PC-9 (cell line): ENCODE measurements around the gene FOXP1. TPM values are rescaled to one million over a fixed set of nuclear protein-coding genes. Genes with fewer than 3 reads are reported as not detected.

Experiments used
- BruUV-seq: library from RNA; stranded (reverse); fragments of 400-500 nt; replicated peaks from 2 replicates; lab custom pipeline; 2021; lab: Mats Ljungman, UMichigan
- CTCF ChIA-PET: fragments of 300-600 bp; sonication (Branson Sonifier 250); formaldehyde crosslinking; loops from one replicate; lab custom pipeline; 2022; ENCODE audit warnings: antibody characterized with exemption; lab: Charles Lee
- POLR2A ChIA-PET: fragments of 300-600 bp; sonication (Branson Sonifier 250); formaldehyde crosslinking; loops from one replicate; lab custom pipeline; 2022; ENCODE audit warnings: antibody characterized with exemption; ENCODE audit not compliant: unreplicated experiment; lab: Charles Lee
- DNase-seq, 2 experiments: peaks; one replicate each; pipeline versions ENCODE4 v3.0.0 to v3.0.0-alpha.2; 2015 to 2022; ENCODE audit warnings: mixed read lengths in 1 of 2
- H2AFZ ChIP-seq: fragments of 200-600 bp; sonication (generic); 2 replicates; pipeline ENCODE4 v1.8.1; 2017; ENCODE audit warnings: antibody characterized with exemption
- H3F3A ChIP-seq: fragments of 200-600 bp; sonication (generic); 2 replicates; pipeline ENCODE4 v1.8.1; 2017; ENCODE audit warnings: antibody characterized with exemption, mild to moderate bottlenecking, low read depth; ENCODE audit not compliant: insufficient read depth
- H3K27ac ChIP-seq: fragments of 200-600 bp; sonication (generic); 2 replicates; pipeline ENCODE4 v1.6.1; 2016; ENCODE audit warnings: mixed run types
- H3K27me3 ChIP-seq: fragments of 200-600 bp; sonication (generic); 2 replicates; pipeline ENCODE4 v1.6.1; 2016; ENCODE audit warnings: low read depth, mixed run types; ENCODE audit not compliant: insufficient read depth
- H3K36me3 ChIP-seq: fragments of 200-600 bp; sonication (generic); 2 replicates; pipeline ENCODE4 v1.6.1; 2016; ENCODE audit warnings: low read depth, mixed run types
- H3K4me1 ChIP-seq: fragments of 200-600 bp; sonication (generic); replicated peaks from 2 replicates; pipeline ENCODE4 v1.6.1; 2016; ENCODE audit warnings: mixed run types; ENCODE audit not compliant: insufficient read depth
- H3K4me2 ChIP-seq: fragments of 200-600 bp; sonication (generic); 2 replicates; pipeline ENCODE4 v1.6.1; 2017; ENCODE audit warnings: mixed run types
- H3K4me3 ChIP-seq: fragments of 200-600 bp; sonication (generic); 2 replicates; pipeline ENCODE4 v1.6.1; 2016; ENCODE audit warnings: mixed run types
- H3K79me2 ChIP-seq: fragments of 200-600 bp; sonication (generic); 2 replicates; pipeline ENCODE4 v1.6.1; 2017; ENCODE audit warnings: low read depth, mixed run types
- H3K9me2 ChIP-seq: fragments of 200-600 bp; sonication (generic); 2 replicates; pipeline ENCODE4 v1.8.1; 2017; ENCODE audit warnings: mild to moderate bottlenecking; ENCODE audit not compliant: insufficient read depth
- H3K9me3 ChIP-seq: fragments of 200-600 bp; sonication (generic); 2 replicates; pipeline ENCODE4 v1.8.1; 2016; ENCODE audit warnings: low read depth; ENCODE audit not compliant: insufficient read depth
- H4K20me1 ChIP-seq: fragments of 200-600 bp; sonication (generic); 2 replicates; pipeline ENCODE4 v1.8.1; 2017; ENCODE audit not compliant: insufficient read depth
- EZH2 ChIP-seq: fragments of 200-600 bp; sonication (generic); IDR thresholded peaks from 2 replicates; pipeline ENCODE4 v1.8.0; 2017; ENCODE audit warnings: antibody characterized with exemption, low read depth
- intact Hi-C: fragments of 100-400 bp; cut with micrococcal nuclease; formaldehyde crosslinking; loops from one replicate; pipeline ENCODE4 v1.10.0; 2022; ENCODE audit not compliant: unreplicated experiment
- total RNA-seq: library from RNA; stranded (reverse); gene quantifications from 2 replicates; pipeline ENCODE4 v1.2.3, GENCODE V29; 2021
- TF ChIP-seq, protein P1 (sequence below): fragments of 200-600 bp; sonication (generic); conservative IDR thresholded peaks from 2 replicates; pipeline ENCODE4 v1.6.1; 2017; ENCODE audit warnings: mixed run types, antibody characterized with exemption, mild to moderate bottlenecking, moderate library complexity

Gene FOXP1
- total RNA-seq, 1 experiment from 2014 or later: 33.3 TPM

DNA sequence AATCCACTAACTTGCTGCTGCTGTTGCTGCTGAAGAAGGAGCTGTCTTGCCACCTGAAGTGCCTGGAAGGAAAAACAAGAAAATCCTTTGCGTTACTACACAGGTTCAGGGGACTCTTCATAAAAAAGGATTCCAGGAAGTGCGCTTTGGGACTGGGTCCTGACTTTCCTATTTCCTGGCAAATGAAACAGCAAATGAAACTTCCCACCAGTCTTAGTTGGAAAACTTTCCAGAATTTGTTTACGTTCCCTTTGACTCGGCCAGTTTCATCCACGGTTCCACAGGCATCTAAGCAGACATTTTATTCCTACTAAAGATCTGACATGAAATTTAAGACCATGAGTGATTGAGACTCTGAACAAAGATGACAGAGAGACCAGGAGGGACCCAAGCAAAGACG, 471.0 kb downstream of the FOXP1 start:
- H3F3A ChIP-seq: 0 out of 2 replicates have a peak, but pooled peaks cover 6% of the 10 kb centered on the region
- intact Hi-C loops: no loop called here
- no peak for TF ChIP-seq EZH2
- TF ChIP-seq, protein P1, sequence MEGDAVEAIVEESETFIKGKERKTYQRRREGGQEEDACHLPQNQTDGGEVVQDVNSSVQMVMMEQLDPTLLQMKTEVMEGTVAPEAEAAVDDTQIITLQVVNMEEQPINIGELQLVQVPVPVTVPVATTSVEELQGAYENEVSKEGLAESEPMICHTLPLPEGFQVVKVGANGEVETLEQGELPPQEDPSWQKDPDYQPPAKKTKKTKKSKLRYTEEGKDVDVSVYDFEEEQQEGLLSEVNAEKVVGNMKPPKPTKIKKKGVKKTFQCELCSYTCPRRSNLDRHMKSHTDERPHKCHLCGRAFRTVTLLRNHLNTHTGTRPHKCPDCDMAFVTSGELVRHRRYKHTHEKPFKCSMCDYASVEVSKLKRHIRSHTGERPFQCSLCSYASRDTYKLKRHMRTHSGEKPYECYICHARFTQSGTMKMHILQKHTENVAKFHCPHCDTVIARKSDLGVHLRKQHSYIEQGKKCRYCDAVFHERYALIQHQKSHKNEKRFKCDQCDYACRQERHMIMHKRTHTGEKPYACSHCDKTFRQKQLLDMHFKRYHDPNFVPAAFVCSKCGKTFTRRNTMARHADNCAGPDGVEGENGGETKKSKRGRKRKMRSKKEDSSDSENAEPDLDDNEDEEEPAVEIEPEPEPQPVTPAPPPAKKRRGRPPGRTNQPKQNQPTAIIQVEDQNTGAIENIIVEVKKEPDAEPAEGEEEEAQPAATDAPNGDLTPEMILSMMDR: no peak
- ChIA-PET POLR2A (no interaction called here), CTCF (no interaction called here)
- peaks cover 10% of the 10 kb centered on the region for H3K4me1 ChIP-seq
- H4K20me1 ChIP-seq: no peaks in the 10 kb centered on the region
- H3K9me3 ChIP-seq: no peaks in the 10 kb centered on the region
- BruUV-seq: no TSS peak
- 0 out of 2 replicates have a peak overlapping the region, but pooled peaks have one; percentile 6 for H3K27ac ChIP-seq
- no peaks in the 10 kb centered on the region for H3K27me3 ChIP-seq
- H3K9me2 ChIP-seq: no peaks in the 10 kb centered on the region
- H3K36me3 ChIP-seq: no peaks in the 10 kb centered on the region
- no peak for DNase-seq
- H3K4me2 ChIP-seq: no peak overlapping the region
- no peak overlapping the region for H2AFZ ChIP-seq
- H3K4me3 ChIP-seq: no peak overlapping the region
- H3K79me2 ChIP-seq: no peaks in the 10 kb centered on the region

DNA sequence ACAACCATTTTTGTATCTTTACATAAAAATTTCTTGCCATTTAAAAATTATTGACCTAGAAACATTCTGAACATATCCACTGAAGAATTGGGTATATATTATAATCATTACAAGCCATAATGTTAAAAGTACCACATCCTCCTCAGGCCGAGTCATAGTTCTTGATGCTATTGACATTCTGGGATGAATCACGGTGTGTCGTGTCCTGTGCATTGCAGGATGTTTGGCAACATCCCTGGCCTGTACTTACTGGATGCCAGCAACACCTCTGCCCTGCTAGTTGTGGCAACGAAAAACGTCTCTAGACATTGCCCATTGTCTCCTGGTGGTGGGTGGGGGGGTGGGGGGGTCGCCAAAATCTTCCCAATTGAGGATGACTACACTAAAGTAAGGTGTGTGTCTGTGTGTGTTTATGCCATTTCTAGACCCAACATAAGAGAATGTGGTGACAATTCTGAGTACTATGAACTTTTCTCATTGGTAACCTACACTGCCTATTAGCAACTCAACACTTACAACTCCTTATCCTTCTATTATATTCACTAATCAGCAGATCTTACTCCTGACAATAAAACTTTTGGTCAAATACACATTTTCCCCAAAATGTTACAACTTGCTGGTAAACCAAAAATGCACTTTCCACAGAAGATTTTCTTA, 471.6 kb downstream of the FOXP1 start:
- 0 out of 2 replicates have a peak, but pooled peaks cover 6% of the 10 kb centered on the region for H3F3A ChIP-seq
- TF ChIP-seq, protein P1: no peak
- TF ChIP-seq EZH2: no peak
- no peaks in the 10 kb centered on the region for H3K9me3 ChIP-seq
- intact Hi-C loops: no loop called here
- no TSS peak for BruUV-seq
- H3K27me3 ChIP-seq: no peaks in the 10 kb centered on the region
- CTCF ChIA-PET: no interaction called here
- no peaks in the 10 kb centered on the region for H3K36me3 ChIP-seq
- no peaks in the 10 kb centered on the region for H4K20me1 ChIP-seq
- no peak overlapping the region for H3K4me2 ChIP-seq
- POLR2A ChIA-PET: no interaction called here
- H3K4me3 ChIP-seq: no peak overlapping the region
- H3K27ac ChIP-seq: peak overlapping the region; percentile 32; the same call in 1 of the 2 replicates
- H2AFZ ChIP-seq: no peak overlapping the region
- no peaks in the 10 kb centered on the region for H3K79me2 ChIP-seq
- H3K9me2 ChIP-seq: no peaks in the 10 kb centered on the region
- peaks cover 10% of the 10 kb centered on the region for H3K4me1 ChIP-seq
- DNase-seq: peak in 1 of 2 experiments; percentile 66

DNA sequence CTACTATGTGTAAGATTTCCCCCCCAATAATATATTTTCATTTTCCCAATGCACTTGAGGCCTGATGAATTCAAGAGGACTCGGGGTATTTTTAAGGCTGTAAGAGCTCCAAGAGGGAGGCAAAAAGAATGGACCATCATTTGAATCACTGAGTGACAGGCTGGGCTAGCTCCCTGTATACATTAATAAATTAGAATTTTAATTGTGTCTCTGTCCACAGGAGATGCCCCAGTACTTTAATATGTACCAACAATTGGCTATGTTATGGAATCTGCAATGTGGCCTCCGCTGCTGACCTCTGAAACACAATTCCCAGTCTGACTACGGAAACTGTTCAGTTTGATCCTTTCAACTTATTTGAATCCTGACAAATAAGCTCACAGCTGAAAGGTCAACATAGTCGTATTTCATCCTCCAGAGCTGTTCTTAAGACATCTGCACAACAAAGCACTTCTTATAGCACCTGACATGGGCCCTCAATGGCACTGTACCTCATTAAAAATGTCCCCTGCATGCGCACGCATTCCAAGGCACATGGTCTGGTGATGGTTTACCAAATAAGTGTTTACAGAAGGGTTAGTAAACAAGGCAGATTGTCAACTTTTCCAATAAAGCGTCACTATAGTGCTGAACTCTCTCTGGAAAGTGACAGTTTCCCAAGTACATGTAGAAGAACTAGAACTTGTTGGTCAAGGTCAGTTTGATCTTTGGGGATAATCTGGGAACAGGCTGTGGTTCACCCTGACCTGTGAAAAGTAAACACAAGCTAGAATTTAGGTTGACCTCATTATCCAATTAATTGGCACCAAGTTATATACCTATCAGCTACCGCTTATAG, 472.9 kb downstream of the FOXP1 start:
- Histone ChIP-seq H3K36me3 (no peaks in the 10 kb centered on the region), H3K27me3 (no peaks in the 10 kb centered on the region), H4K20me1 (no peaks in the 10 kb centered on the region), H3K4me1 (peaks cover 10% of the 10 kb centered on the region), H2AFZ (no peak overlapping the region), H3K9me2 (no peaks in the 10 kb centered on the region), H3K9me3 (no peaks in the 10 kb centered on the region), H3K79me2 (no peaks in the 10 kb centered on the region), H3F3A (0 out of 2 replicates have a peak, but pooled peaks cover 6% of the 10 kb centered on the region), H3K4me2 (no peak overlapping the region), H3K4me3 (no peak overlapping the region), H3K27ac (no peak overlapping the region)
- BruUV-seq: no TSS peak
- intact Hi-C loops: no loop called here
- ChIA-PET POLR2A (no interaction called here), CTCF (no interaction called here)
- no peak for DNase-seq
- TF ChIP-seq, protein P1: no peak
- TF ChIP-seq EZH2: no peak
